Cardiac muscle cell (in vitro differentiated cells and primary cell): ENCODE data around the gene INSRR. TPM values are rescaled to one million over a fixed set of nuclear protein-coding genes. Genes with fewer than 3 reads are reported as not detected.

Experiments used
- DNase-seq, 2 donors: peaks; one replicate each; pipeline versions ENCODE4 v3.0.0 to v3.0.0-alpha.2; 2010 to 2017; ENCODE audit warnings: low read depth in 1 of 2, low spot score in 1 of 2
- H3K27ac ChIP-seq: fragments of 200-600 bp; sonication (generic); 2 replicates; pipeline ENCODE4 v1.5.1; 2016
- H3K27me3 ChIP-seq: fragments of 200-600 bp; sonication (generic); 2 replicates; pipeline ENCODE4 v1.6.0; 2016; ENCODE audit warnings: control low read depth
- H3K36me3 ChIP-seq: fragments of 200-600 bp; sonication (generic); 2 replicates; pipeline ENCODE4 v1.5.1; 2016; ENCODE audit warnings: control low read depth
- H3K4me1 ChIP-seq: fragments of 200-600 bp; sonication (generic); 2 replicates; pipeline ENCODE4 v1.8.1; 2017; ENCODE audit warnings: low read depth, mild to moderate bottlenecking, mixed run types
- H3K4me3 ChIP-seq: fragments of 200-600 bp; sonication (generic); 2 replicates; pipeline ENCODE4 v1.5.1; 2016; ENCODE audit warnings: mild to moderate bottlenecking
- H3K9me3 ChIP-seq: fragments of 200-600 bp; sonication (generic); 2 replicates; pipeline ENCODE4 v1.5.1; 2017; ENCODE audit warnings: low read depth, mild to moderate bottlenecking, control low read depth
- polyA plus RNA-seq: library from polyadenylated mRNA; unstranded; fragments of >200 nt; fragmentation: Nextera tagmentation; extraction: Ambion mirVana; gene quantifications from 2 replicates; pipeline ENCODE4 v1.2.1, GENCODE V29; 2016
- total RNA-seq: library from RNA; depleted of rRNA; stranded (reverse); fragments of >200 nt; gene quantifications from 2 replicates; pipeline ENCODE4 v1.2.3, GENCODE V29; 2016
- TF ChIP-seq, protein P1 (sequence below): IDR thresholded peaks from 2 replicates; pipeline ENCODE4 v1.5.1; 2012; ENCODE audit warnings: low read depth, mild to moderate bottlenecking, low read length

Gene INSRR
- total and polyA plus RNA-seq, 2 experiments from 2014 or later: 0.11 to 0.21 TPM

DNA sequence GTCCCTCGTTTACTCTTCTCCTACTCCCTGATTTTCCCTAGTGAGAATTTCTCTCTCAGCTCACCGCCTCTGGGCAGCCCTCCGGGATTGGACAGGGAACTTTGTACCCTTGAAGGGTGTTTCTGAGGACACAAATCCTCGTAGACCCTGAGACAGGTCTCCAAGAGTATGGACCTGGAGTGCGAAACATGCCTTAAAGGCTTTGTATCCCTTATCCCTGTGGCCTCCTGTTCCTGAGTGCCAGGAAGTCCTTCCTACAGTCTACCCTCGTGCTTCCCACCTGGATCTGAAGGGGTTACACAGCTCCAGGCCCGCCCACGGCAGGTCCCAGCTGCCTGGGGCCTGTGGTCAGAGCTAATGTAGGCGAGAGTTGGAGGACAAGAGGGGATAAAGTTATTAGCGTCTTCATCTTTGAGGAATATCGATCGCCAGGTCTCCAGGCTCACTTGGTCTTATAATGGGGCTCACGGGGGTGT is 27.0 kb upstream of the INSRR start:
- no peaks in the 10 kb centered on the region for H3K9me3 ChIP-seq
- H3K4me3 ChIP-seq: no peak overlapping the region
- H3K27me3 ChIP-seq: peaks cover 6% of the 10 kb centered on the region
- H3K36me3 ChIP-seq: no peaks in the 10 kb centered on the region
- H3K4me1 ChIP-seq: no peaks in the 10 kb centered on the region
- no peak for DNase-seq
- H3K27ac ChIP-seq: no peak overlapping the region
- TF ChIP-seq, protein P1, sequence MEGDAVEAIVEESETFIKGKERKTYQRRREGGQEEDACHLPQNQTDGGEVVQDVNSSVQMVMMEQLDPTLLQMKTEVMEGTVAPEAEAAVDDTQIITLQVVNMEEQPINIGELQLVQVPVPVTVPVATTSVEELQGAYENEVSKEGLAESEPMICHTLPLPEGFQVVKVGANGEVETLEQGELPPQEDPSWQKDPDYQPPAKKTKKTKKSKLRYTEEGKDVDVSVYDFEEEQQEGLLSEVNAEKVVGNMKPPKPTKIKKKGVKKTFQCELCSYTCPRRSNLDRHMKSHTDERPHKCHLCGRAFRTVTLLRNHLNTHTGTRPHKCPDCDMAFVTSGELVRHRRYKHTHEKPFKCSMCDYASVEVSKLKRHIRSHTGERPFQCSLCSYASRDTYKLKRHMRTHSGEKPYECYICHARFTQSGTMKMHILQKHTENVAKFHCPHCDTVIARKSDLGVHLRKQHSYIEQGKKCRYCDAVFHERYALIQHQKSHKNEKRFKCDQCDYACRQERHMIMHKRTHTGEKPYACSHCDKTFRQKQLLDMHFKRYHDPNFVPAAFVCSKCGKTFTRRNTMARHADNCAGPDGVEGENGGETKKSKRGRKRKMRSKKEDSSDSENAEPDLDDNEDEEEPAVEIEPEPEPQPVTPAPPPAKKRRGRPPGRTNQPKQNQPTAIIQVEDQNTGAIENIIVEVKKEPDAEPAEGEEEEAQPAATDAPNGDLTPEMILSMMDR: no peak

DNA sequence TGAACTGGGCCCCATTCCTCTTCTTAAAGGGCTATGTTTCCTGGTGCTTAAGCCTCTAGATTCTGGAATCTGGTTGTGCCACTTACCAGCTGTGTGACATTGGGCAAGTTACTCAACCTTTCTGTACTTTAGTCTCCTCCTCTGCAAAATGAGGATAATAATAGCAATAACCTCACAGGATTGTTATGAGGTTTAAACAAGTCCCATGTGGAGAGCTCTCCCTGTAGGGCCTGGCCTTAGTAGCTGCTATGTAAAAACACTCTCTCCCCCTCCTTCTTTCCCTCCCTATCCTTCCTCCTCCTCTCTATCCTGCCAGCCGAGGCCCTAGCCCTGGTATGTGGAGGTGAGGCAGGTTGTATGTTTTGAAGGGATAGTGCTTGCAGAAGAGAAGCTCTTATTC is 26.4 kb upstream of the INSRR start:
- no peaks in the 10 kb centered on the region for H3K9me3 ChIP-seq
- H3K36me3 ChIP-seq: no peaks in the 10 kb centered on the region
- TF ChIP-seq, protein P1: no peak
- H3K27me3 ChIP-seq: peaks cover 2% of the 10 kb centered on the region
- H3K4me3 ChIP-seq: no peak overlapping the region
- no peak for DNase-seq
- H3K27ac ChIP-seq: no peak overlapping the region
- H3K4me1 ChIP-seq: no peaks in the 10 kb centered on the region

DNA sequence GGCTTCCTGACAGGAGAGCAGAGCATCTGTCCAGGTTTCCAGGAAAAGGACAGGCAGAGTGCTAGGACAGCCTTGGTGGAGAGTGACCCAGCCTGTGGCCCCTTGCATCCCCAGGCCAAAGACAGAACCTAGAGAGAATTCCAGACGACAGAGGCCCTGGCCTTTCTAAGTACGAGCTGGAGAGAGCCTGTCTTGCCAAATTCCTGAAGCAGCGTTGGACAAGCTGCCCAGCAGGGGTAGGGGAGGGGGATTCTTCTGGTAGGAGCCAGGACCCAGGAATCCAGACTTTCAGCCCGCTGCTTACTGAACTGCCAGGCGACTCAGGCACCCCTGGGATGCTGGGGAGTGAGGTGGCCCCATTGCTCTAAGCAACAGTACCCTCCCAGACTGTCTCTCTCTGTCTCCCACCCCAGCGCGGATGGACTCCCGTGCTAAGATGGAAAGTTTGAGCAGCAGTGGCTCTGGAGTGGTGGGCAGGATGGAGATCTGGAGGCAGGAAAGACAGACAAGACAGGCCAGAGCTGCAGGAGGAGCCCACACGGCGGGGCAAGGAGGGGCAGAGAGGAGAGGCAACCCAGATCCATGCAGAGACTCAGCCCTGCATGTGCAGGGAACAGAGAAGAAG is 25.8 kb upstream of the INSRR start:
- peak in 1 of 2 donors; percentile 38 for DNase-seq
- Histone ChIP-seq H3K36me3 (no peaks in the 10 kb centered on the region), H3K4me1 (no peaks in the 10 kb centered on the region), H3K4me3 (no peak overlapping the region), H3K27ac (no peak overlapping the region), H3K27me3 (no peaks in the 10 kb centered on the region), H3K9me3 (no peaks in the 10 kb centered on the region)
- TF ChIP-seq, protein P1: no peak

DNA sequence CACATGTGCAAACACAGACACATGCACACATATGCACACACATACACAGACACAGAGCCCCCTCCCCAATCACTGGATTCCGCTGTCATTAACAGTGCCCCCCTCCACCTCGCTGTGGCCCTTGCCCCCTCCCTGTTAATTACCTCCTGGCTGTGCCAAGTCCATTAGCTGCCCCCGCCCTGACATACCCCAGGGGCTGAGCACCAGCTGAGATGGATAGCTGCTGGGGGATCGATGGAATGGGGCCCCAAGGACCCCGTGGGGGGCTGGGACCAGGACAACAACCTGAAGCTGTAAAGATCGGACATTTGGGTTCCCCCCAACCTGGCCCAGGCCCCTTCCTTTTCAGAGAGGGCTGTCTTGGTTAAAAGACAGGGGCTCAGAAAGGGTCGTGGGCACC is 25.0 kb upstream of the INSRR start:
- Histone ChIP-seq H3K4me3 (no peak overlapping the region), H3K9me3 (no peaks in the 10 kb centered on the region), H3K4me1 (no peaks in the 10 kb centered on the region), H3K27me3 (no peaks in the 10 kb centered on the region), H3K36me3 (no peaks in the 10 kb centered on the region), H3K27ac (no peak overlapping the region)
- TF ChIP-seq, protein P1: no peak
- no peak for DNase-seq

DNA sequence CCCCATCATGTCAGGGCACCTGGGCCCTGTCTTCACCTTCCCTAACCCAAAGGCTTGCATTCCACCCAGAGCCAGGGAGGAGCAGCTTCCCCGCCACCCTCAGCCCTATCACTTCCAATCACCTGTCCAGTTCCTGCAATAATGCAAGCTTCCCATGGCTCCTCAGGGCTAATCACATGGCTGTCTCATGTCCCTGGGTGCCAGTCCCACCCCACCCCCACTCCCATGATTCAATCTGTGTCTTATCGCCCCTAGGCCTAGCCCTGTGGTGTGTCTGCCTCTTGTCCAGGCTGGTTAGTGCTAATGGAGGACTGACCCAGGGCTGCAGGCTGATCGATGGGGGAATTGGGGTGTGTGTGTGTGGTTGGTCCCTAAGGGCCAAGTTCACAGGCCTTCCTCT is 23.6 kb upstream of the INSRR start:
- Histone ChIP-seq H3K27me3 (no peaks in the 10 kb centered on the region), H3K9me3 (no peaks in the 10 kb centered on the region), H3K4me1 (no peaks in the 10 kb centered on the region), H3K4me3 (no peak overlapping the region), H3K27ac (no peak overlapping the region), H3K36me3 (no peaks in the 10 kb centered on the region)
- TF ChIP-seq, protein P1: no peak
- no peak for DNase-seq

DNA sequence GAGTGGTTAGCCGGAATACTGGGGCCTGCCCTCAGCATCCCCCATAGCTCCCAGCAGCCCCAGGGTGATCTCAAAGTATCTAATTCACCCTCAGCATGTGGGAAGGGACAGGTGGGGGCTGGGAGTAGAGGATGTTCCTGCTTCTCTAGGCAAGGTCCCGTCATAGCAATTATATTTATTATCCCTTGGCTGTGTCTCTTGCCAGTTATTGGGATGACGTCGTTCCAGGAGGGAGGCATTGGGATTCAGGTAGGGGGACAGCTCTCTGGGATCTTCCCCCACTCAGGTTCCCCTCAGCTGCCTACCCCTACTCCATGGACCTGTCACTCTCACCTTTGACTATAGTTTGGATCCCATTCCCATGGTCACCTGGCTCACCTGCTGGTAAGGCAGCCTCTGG is 22.7 kb upstream of the INSRR start:
- TF ChIP-seq, protein P1: no peak
- Histone ChIP-seq H3K4me1 (no peaks in the 10 kb centered on the region), H3K9me3 (no peaks in the 10 kb centered on the region), H3K36me3 (no peaks in the 10 kb centered on the region), H3K27me3 (no peaks in the 10 kb centered on the region), H3K4me3 (no peak overlapping the region), H3K27ac (no peak overlapping the region)
- DNase-seq: no peak
